Measurements from ENCODE around the gene JAKMIP3. TPM values are rescaled to one million over a fixed set of nuclear protein-coding genes. Genes with fewer than 3 reads are reported as not detected.

The JAKMIP3 gene
- 0.64 and 0.65 TPM in 2 replicates for total RNA-seq
- long read RNA-seq, partial matches to known transcripts, result 0 of 1 reads
- long read RNA-seq, other reads (novel, unspliced or antisense), result 1 of 1 reads

DNA sequence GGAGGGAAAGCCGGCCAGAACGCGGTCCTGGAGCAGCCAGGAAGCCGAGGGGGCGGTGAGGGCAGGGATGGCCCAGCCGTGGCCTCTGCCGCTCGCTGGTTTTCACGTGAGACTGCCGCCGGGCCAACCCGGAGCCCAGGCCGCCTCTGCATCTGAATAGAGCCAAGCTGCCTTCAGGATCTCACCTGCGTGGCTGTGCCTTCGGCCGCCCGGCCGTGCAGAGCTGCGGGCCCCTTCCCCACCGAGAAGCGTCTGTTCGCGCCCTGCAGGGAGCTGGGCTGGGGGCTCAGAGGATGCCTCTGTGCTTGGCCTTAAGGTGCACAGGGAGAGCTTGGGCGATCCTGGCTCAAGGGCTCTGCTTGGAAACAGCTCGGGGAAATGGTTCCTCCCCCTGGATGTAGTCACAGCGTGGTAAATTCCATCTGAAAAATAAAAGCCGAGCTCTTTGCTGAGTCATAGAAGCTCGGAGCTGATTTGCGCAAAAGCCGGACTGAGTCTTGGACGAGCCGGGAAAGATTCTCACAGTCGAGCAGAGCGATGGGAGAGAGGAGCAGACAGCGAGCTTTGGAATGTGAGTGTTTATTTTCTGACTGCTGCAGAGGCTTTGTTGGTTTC, at the start of gene JAKMIP3:
Gene JAKMIP3, plus strand, starts transcription at position 456 of the 615 bp plus-strand sequence. CDS start 38,863 bp downstream, outside the sequence.
- Mint-ChIP-seq H3K9me3 (ENCODE audit: unreplicated experiment) (no peaks in the 10 kb centered on the region), H3K36me3 (ENCODE audit: unreplicated experiment) (no peaks in the 10 kb centered on the region), H3K4me1 (ENCODE audit: unreplicated experiment) (peaks cover 16% of the 10 kb centered on the region), H3K27me3 (ENCODE audit: unreplicated experiment) (peaks cover 10% of the 10 kb centered on the region), H3K27ac (ENCODE audit: unreplicated experiment) (peak within 1 kb of the TSS; percentile 79), H3K4me3 (ENCODE audit: unreplicated experiment) (peak within 1 kb of the TSS; percentile 76)
- peak; percentile 84 for DNase-seq (ENCODE audit: extremely low spot score, unreplicated experiment)
- TF ChIP-seq, protein P1, sequence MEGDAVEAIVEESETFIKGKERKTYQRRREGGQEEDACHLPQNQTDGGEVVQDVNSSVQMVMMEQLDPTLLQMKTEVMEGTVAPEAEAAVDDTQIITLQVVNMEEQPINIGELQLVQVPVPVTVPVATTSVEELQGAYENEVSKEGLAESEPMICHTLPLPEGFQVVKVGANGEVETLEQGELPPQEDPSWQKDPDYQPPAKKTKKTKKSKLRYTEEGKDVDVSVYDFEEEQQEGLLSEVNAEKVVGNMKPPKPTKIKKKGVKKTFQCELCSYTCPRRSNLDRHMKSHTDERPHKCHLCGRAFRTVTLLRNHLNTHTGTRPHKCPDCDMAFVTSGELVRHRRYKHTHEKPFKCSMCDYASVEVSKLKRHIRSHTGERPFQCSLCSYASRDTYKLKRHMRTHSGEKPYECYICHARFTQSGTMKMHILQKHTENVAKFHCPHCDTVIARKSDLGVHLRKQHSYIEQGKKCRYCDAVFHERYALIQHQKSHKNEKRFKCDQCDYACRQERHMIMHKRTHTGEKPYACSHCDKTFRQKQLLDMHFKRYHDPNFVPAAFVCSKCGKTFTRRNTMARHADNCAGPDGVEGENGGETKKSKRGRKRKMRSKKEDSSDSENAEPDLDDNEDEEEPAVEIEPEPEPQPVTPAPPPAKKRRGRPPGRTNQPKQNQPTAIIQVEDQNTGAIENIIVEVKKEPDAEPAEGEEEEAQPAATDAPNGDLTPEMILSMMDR (IDR thresholded peaks at IDR 0.05), result no peak

DNA sequence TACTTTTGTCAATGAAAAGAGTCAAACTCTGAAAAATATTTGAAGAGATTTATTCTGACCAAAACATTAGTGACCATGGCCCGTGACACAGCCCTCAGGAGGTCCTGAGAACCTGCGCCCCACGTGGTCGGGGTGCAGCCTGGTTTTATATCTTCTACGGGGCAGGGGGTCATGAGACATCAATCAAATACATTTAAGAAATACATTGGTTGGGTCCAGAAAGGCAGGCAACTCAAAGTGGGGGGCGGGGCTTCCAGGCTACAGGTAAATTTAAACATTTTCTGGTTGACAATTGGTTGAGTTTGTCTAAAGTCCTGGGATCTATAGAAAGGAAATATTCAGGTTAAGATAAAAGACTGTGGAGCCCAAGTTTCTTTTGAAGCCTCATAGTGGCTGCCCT, 49.2 kb upstream of the JAKMIP3 start:
- H3K4me1 Mint-ChIP-seq (ENCODE audit: unreplicated experiment), result no peaks in the 10 kb centered on the region
- no peak for DNase-seq (ENCODE audit: extremely low spot score, unreplicated experiment)
- H3K27me3 Mint-ChIP-seq (ENCODE audit: unreplicated experiment), result peaks cover 38% of the 10 kb centered on the region
- no peaks in the 10 kb centered on the region for H3K36me3 Mint-ChIP-seq (ENCODE audit: unreplicated experiment)
- H3K4me3 Mint-ChIP-seq (ENCODE audit: unreplicated experiment), result no peak overlapping the region
- H3K27ac Mint-ChIP-seq (ENCODE audit: unreplicated experiment), result no peak overlapping the region
- TF ChIP-seq, protein P1 (IDR thresholded peaks at IDR 0.05), result no peak
- no peaks in the 10 kb centered on the region for H3K9me3 Mint-ChIP-seq (ENCODE audit: unreplicated experiment)

DNA sequence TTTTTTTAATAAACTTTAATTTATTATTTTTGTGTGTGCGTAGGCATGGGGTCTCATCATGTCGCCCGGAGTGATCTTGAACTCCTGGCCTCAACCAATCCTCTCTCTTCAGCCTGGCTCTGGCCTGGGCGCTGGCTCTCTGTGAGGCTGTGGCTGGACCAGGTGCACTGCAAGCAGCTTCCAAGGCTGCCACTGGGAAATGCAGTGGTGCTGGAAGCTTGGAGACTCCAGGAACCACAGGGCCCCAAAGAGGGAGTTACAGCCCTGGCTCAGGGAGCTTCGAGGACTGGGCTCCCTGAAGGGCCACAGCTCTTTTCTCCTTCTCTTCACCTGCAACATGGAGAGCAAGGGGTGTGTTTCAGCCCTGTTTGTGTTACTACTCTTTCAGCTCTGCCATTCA, 47.3 kb upstream of the JAKMIP3 start:
- peaks cover 30% of the 10 kb centered on the region for H3K27me3 Mint-ChIP-seq (ENCODE audit: unreplicated experiment)
- no peaks in the 10 kb centered on the region for H3K36me3 Mint-ChIP-seq (ENCODE audit: unreplicated experiment)

DNA sequence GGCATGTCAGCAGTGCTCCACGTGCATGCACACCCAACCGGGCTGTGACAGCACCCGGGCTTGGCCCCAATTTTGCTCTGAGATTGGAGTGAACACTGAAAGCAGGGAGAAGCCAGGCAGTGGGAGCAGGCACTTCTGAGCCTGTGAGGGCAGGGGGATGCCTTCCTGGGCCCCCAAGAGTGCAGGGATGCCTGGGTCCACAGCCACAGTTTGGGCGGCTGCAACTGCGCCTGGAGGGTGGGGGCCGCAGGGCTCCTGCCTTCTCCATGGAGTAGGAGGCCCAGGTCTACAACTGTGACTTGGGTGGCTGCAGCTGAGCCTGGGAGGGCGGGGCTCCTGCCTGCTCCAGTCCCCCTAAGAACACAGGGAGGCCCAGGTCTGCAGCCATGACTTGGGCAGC, 46.4 kb upstream of the JAKMIP3 start:
- TF ChIP-seq, protein P1 (IDR thresholded peaks at IDR 0.05), result no peak
- Mint-ChIP-seq H3K4me1 (ENCODE audit: unreplicated experiment) (peaks cover 6% of the 10 kb centered on the region), H3K36me3 (ENCODE audit: unreplicated experiment) (no peaks in the 10 kb centered on the region)

More for the DNA sequence above, 47.3 kb upstream of the JAKMIP3 start:
- TF ChIP-seq, protein P1 (IDR thresholded peaks at IDR 0.05), result no peak
- Mint-ChIP-seq H3K27ac (ENCODE audit: unreplicated experiment) (no peak overlapping the region), H3K4me1 (ENCODE audit: unreplicated experiment) (peaks cover 6% of the 10 kb centered on the region), H3K4me3 (ENCODE audit: unreplicated experiment) (no peak overlapping the region), H3K9me3 (ENCODE audit: unreplicated experiment) (no peaks in the 10 kb centered on the region)
- no peak for DNase-seq (ENCODE audit: extremely low spot score, unreplicated experiment)

DNA sequence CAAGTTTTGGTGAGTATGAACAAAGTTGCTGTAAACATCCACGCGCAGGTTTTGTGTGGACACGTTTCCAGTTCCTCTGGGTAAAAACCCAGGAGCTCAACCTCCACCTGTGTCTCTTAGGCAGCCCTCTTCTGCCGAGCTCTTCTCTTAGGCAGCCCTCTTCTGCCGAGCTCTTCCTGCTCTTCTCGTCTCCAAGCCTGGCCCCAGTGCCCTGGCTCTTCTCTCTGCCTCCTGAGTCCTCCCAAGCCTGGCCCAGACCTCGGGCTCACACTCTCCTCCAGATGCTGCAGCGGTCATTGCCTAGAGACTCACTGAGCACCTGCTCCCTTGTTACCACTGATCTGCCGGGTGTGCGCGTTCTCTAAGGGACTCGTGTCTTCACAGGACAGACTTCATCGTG, 45.3 kb upstream of the JAKMIP3 start:
- H3K27me3 Mint-ChIP-seq (ENCODE audit: unreplicated experiment), result peaks cover 33% of the 10 kb centered on the region
- H3K36me3 Mint-ChIP-seq (ENCODE audit: unreplicated experiment), result no peaks in the 10 kb centered on the region
- H3K4me1 Mint-ChIP-seq (ENCODE audit: unreplicated experiment), result peaks cover 6% of the 10 kb centered on the region
- DNase-seq (ENCODE audit: extremely low spot score, unreplicated experiment), result no peak
- no peak overlapping the region for H3K4me3 Mint-ChIP-seq (ENCODE audit: unreplicated experiment)
- H3K27ac Mint-ChIP-seq (ENCODE audit: unreplicated experiment), result no peak overlapping the region
- no peaks in the 10 kb centered on the region for H3K9me3 Mint-ChIP-seq (ENCODE audit: unreplicated experiment)
- TF ChIP-seq, protein P1 (IDR thresholded peaks at IDR 0.05), result no peak

More for the DNA sequence above, 46.4 kb upstream of the JAKMIP3 start:
- peaks cover 30% of the 10 kb centered on the region for H3K27me3 Mint-ChIP-seq (ENCODE audit: unreplicated experiment)
- H3K4me3 Mint-ChIP-seq (ENCODE audit: unreplicated experiment), result no peak overlapping the region
- H3K9me3 Mint-ChIP-seq (ENCODE audit: unreplicated experiment), result no peaks in the 10 kb centered on the region
- no peak overlapping the region for H3K27ac Mint-ChIP-seq (ENCODE audit: unreplicated experiment)
- no peak for DNase-seq (ENCODE audit: extremely low spot score, unreplicated experiment)

Data from osteocyte (in vitro differentiated cells).